ENCODE results near the gene NME7. TPM values are rescaled to one million over a fixed set of nuclear protein-coding genes. Genes with fewer than 3 reads are reported as not detected.

The NME7 gene
- total RNA-seq, 4 donors from 2014 or later = 14.1 to 42.6 (median 25.0) TPM

DNA sequence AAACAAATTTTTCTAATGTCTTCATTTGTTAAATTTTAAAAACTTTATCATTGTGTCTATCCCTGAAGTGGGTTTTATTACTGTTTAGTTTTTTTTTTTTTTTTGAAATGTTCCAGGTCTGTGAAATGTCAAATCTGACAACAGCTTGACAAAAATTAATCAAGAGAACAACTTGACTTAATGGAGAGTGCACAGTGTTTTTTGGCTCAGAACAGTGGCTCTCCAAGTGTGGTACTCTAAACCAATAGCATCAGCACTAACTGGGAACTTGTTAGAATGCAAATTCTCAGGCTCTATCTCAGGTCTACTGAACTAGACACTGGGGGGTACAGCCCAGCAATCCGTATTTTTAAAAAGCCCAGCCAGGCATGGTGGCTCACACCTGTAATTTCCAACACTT, 211.9 kb downstream of the NME7 start:
- Histone ChIP-seq H3K4me1 (peaks cover 0 to 4% of the 10 kb centered on the region in 2 donors), H3K27ac (peak overlapping the region; percentile 89 to 90), H3K27me3 (no peaks in the 10 kb centered on the region), H3K9me3 (no peaks in the 10 kb centered on the region), H3K4me3 (no peak overlapping the region), H3K36me3 (no peaks in the 10 kb centered on the region)
- intact Hi-C loops (cut with DNase I; ENCODE audit: low total_unique reads) = no loop called here
- DNase-seq = peak in 1 of 2 donors; percentile 40
- no peak for TF ChIP-seq POLR2A (IDR thresholded peaks at IDR 0.05)
- TF ChIP-seq, protein P1, sequence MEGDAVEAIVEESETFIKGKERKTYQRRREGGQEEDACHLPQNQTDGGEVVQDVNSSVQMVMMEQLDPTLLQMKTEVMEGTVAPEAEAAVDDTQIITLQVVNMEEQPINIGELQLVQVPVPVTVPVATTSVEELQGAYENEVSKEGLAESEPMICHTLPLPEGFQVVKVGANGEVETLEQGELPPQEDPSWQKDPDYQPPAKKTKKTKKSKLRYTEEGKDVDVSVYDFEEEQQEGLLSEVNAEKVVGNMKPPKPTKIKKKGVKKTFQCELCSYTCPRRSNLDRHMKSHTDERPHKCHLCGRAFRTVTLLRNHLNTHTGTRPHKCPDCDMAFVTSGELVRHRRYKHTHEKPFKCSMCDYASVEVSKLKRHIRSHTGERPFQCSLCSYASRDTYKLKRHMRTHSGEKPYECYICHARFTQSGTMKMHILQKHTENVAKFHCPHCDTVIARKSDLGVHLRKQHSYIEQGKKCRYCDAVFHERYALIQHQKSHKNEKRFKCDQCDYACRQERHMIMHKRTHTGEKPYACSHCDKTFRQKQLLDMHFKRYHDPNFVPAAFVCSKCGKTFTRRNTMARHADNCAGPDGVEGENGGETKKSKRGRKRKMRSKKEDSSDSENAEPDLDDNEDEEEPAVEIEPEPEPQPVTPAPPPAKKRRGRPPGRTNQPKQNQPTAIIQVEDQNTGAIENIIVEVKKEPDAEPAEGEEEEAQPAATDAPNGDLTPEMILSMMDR (IDR thresholded peaks at IDR 0.05) = no peak

DNA sequence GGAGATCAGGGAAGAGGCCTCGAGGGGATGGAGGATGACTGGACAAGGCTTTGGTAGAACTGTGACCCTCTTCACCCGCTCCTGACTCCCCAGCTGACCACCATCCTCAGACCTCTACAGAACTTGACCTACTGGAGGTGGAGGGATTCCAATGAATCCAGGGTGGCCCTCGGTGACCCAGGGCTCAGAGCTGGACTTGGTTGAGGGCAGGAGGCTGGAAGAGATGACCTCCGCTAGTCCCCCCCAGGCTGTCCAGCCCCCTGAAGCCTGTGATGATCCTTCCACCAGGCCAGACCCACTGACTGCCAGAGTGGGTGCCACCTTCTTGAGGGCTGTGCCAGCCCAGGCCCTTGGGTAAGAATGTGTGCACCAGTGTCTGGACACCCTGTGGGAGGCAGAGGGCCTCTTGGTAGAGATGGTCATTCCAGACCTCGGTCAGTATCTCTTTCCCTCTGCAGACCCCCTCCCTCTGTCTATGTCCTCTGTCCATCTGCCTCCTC, 216.2 kb downstream of the NME7 start:
- H3K4me3 ChIP-seq = no peak overlapping the region
- peak overlapping the region; percentile 38 to 89 for H3K27ac ChIP-seq
- no peaks in the 10 kb centered on the region for H3K9me3 ChIP-seq
- intact Hi-C loops (cut with DNase I; ENCODE audit: low total_unique reads) = no loop called here
- H3K36me3 ChIP-seq = no peaks in the 10 kb centered on the region
- no peaks in the 10 kb centered on the region for H3K27me3 ChIP-seq
- TF ChIP-seq POLR2A (IDR thresholded peaks at IDR 0.05) = no peak
- TF ChIP-seq, protein P1 (IDR thresholded peaks at IDR 0.05) = no peak
- H3K4me1 ChIP-seq = no peaks in the 10 kb centered on the region
- no peak for DNase-seq

DNA sequence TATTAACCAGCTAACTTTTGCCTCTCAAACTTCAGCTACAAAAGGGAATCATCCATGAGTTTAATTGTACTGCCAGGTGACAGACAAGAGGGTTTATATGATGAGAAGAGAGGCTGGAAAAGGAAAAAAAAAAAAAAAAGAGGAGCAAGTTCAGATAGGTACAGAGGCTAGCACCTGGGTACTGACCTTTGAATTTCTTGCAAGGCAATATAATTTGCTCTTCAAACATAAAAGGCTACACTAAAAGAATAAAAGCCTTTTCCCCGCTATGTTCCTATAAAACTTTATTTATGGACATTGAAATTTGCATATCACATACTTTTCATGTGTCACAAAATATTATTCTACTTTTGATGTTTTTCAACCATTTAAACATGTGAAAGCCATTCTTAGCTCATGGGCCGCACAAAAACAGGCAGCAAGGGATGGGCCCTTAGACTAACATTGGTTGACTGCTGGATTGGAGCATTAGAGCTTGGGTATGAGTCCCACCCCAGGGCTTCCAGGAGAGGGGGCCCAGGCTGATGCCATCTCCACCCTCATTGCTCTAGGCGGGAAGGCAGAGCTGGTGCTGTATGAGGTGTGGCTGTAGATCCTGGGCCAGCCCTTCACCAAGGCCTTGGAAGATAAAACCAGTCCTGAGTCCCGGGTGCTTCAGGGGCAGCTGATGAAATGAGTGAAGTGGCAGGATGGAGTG, 216.8 kb downstream of the NME7 start:
- TF ChIP-seq, protein P1 (IDR thresholded peaks at IDR 0.05) = no peak
- no peak for TF ChIP-seq POLR2A (IDR thresholded peaks at IDR 0.05)
- no peaks in the 10 kb centered on the region for H3K4me1 ChIP-seq
- no peaks in the 10 kb centered on the region for H3K9me3 ChIP-seq
- no peaks in the 10 kb centered on the region for H3K36me3 ChIP-seq
- no peak for DNase-seq
- no peaks in the 10 kb centered on the region for H3K27me3 ChIP-seq
- peak overlapping the region in 1 of 2 donors; percentile 89 for H3K27ac ChIP-seq
- no peak overlapping the region for H3K4me3 ChIP-seq
- intact Hi-C loops (cut with DNase I; ENCODE audit: low total_unique reads) = no loop called here

DNA sequence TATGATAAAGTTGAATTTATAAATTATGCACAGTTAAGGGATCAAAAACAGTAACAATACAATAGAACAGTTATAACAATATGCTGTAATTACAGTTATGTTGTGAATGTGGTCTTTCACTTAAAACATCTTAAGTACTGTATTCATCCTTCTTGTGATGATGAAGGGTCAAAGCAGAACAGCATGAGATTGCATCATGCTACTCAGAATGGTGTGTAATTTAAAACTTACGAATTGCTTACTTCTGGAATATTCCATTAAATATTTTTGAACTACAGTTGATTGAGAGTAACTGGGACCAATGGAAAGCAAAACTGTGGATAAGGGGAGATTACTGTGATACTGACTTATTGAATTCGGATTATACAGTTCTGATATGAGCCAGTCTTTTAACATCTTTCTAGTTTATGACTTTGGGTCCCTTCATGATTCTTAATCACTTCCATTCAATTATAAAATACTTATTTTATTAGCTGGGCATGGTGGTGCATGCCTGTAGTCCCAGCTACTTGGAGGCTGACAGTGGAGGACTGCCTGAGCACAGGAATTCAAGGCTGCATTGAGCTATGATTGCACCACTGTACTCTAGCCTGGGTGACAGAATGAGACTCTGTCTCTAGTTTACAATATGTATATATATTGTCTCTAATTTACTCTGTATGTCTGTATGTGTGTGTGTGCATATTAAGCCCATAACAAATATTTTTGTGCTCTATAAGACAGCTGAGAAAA, 217.9 kb downstream of the NME7 start:
- TF ChIP-seq POLR2A (IDR thresholded peaks at IDR 0.05) = no peak
- TF ChIP-seq, protein P1 (IDR thresholded peaks at IDR 0.05) = no peak
- Histone ChIP-seq H3K36me3 (no peaks in the 10 kb centered on the region), H3K4me3 (no peak overlapping the region), H3K9me3 (no peaks in the 10 kb centered on the region), H3K27ac (no peak overlapping the region), H3K27me3 (no peaks in the 10 kb centered on the region), H3K4me1 (no peaks in the 10 kb centered on the region)
- no peak for DNase-seq
- intact Hi-C loops (cut with DNase I; ENCODE audit: low total_unique reads) = no loop called here
